HFF-Myc (cell line): ENCODE data around the gene CEP55.

Experiments
- DNase-seq: peaks from one replicate; pipeline ENCODE4 v3.0.0-alpha.2; 2011; ENCODE audit warnings: low read depth; ENCODE audit errors: extremely low read depth
- H3K4me3 ChIP-seq: replicated peaks from 2 replicates; pipeline ENCODE4 v1.5.1; 2011; ENCODE audit warnings: low read depth, mild to moderate bottlenecking, control low read depth, low read length
- CTCF ChIP-seq: IDR thresholded peaks from 2 replicates; pipeline ENCODE4 v1.5.1; 2012; ENCODE audit warnings: mild to moderate bottlenecking, low read depth, low read length, control low read depth; ENCODE audit errors: missing control alignments

Gene CEP55

GRCh38 chr10:93488956-93489528 lies 7.4 kb upstream of the CEP55 start:
- no peak overlapping the region for H3K4me3 ChIP-seq
- TF ChIP-seq CTCF, result no peak
- DNase-seq, result no peak

GRCh38 chr10:93491602-93492121 lies 4.8 kb upstream of the CEP55 start:
- no peak overlapping the region for H3K4me3 ChIP-seq
- no peak for TF ChIP-seq CTCF
- DNase-seq, result no peak

- no peak for TF ChIP-seq CTCF
- DNase-seq, result no peak
- H3K4me3 ChIP-seq, result no peak overlapping the region
Measured at GRCh38 chr10:93493162-93493561, 3.2 kb upstream of the CEP55 start.

GRCh38 chr10:93494494-93494893 lies 1.9 kb upstream of the CEP55 start:
- no peak for DNase-seq
- no peak for TF ChIP-seq CTCF
- no peak overlapping the region for H3K4me3 ChIP-seq

- H3K4me3 ChIP-seq, result peak overlapping the region; percentile 82
- DNase-seq, result no peak
- no peak for TF ChIP-seq CTCF
Measured at GRCh38 chr10:93495654-93496321, 624 bp upstream of the CEP55 start.

- no peak for DNase-seq
- no peak for TF ChIP-seq CTCF
- H3K4me3 ChIP-seq, result peak overlapping the region; percentile 14
Measured at GRCh38 chr10:93498166-93498565, 1.8 kb downstream of the CEP55 start.
